ENCODE measurements around the gene SLC9A6.
"Not testable (repeated sequence)": the region's sequence is repeated elsewhere in the genome, so short reads cannot be mapped to it uniquely, and the experiment has no call there.

DNA sequence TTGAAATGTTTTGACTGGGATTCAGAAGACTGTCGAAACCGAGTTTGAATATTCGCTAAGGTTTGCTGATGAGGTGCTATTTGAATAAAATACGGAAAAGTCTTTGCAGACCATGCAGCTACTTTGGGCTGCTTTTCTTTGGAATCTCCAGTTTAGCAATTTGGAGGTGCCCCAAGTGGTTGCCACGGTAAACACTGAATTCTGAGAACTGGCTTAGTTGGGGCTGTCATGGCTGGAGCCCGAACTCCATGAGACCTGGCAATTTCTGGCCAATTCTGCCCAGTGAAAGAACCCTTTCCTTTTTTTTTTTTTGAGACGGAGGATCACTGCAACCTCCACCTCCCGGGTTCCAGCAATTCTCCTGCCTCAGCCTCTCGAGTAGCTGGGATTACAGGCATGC lies 65.6 kb downstream of the SLC9A6 start:
- TF ChIP-seq POLR2A (IDR thresholded peaks at IDR 0.05; ENCODE audit: insufficient read depth in 1 of 2, low read depth in 2 of 2, low read length in 2 of 2); MAZ (IDR thresholded peaks at IDR 0.05; ENCODE audit: borderline replicate concordance, low read depth, low read length); MAZ (CRISPR knock-in tag; IDR thresholded peaks at IDR 0.05; ENCODE audit: low read depth); SETDB1 (CRISPR knock-in tag; IDR thresholded peaks at IDR 0.05; ENCODE audit: borderline replicate concordance); POLR2AphosphoS5 (IDR thresholded peaks at IDR 0.05; ENCODE audit: low read depth, low read length); CENPT (CRISPR knock-in tag; IDR thresholded peaks at IDR 0.05; ENCODE audit: low read depth): not testable (repeated sequence)
- TF ChIP-seq, protein P1, sequence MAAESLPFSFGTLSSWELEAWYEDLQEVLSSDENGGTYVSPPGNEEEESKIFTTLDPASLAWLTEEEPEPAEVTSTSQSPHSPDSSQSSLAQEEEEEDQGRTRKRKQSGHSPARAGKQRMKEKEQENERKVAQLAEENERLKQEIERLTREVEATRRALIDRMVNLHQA (CRISPR knock-in tag; IDR thresholded peaks at IDR 0.05): not testable (repeated sequence)
- TF ChIP-seq, protein P2, sequence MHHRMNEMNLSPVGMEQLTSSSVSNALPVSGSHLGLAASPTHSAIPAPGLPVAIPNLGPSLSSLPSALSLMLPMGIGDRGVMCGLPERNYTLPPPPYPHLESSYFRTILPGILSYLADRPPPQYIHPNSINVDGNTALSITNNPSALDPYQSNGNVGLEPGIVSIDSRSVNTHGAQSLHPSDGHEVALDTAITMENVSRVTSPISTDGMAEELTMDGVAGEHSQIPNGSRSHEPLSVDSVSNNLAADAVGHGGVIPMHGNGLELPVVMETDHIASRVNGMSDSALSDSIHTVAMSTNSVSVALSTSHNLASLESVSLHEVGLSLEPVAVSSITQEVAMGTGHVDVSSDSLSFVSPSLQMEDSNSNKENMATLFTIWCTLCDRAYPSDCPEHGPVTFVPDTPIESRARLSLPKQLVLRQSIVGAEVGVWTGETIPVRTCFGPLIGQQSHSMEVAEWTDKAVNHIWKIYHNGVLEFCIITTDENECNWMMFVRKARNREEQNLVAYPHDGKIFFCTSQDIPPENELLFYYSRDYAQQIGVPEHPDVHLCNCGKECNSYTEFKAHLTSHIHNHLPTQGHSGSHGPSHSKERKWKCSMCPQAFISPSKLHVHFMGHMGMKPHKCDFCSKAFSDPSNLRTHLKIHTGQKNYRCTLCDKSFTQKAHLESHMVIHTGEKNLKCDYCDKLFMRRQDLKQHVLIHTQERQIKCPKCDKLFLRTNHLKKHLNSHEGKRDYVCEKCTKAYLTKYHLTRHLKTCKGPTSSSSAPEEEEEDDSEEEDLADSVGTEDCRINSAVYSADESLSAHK (CRISPR knock-in tag; IDR thresholded peaks at IDR 0.05; ENCODE audit: borderline replicate concordance): not testable (repeated sequence)
- TF ChIP-seq, protein P3, sequence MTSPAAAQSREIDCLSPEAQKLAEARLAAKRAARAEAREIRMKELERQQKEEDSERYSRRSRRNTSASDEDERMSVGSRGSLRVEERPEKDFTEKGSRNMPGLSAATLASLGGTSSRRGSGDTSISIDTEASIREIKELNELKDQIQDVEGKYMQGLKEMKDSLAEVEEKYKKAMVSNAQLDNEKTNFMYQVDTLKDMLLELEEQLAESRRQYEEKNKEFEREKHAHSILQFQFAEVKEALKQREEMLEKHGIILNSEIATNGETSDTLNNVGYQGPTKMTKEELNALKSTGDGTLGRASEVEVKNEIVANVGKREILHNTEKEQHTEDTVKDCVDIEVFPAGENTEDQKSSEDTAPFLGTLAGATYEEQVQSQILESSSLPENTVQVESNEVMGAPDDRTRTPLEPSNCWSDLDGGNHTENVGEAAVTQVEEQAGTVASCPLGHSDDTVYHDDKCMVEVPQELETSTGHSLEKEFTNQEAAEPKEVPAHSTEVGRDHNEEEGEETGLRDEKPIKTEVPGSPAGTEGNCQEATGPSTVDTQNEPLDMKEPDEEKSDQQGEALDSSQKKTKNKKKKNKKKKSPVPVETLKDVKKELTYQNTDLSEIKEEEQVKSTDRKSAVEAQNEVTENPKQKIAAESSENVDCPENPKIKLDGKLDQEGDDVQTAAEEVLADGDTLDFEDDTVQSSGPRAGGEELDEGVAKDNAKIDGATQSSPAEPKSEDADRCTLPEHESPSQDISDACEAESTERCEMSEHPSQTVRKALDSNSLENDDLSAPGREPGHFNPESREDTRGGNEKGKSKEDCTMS (CRISPR knock-in tag; conservative IDR thresholded peaks at IDR 0.05): not testable (repeated sequence)
- TF ChIP-seq, protein P4, sequence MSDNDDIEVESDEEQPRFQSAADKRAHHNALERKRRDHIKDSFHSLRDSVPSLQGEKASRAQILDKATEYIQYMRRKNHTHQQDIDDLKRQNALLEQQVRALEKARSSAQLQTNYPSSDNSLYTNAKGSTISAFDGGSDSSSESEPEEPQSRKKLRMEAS (IDR thresholded peaks at IDR 0.05): not testable (repeated sequence)
